Midbrain (tissue), 1 donor: Measurements from ENCODE around the gene ARHGAP31.
"Not testable (repeated sequence)": the region's sequence is repeated elsewhere in the genome, so short reads cannot be mapped to it uniquely, and the experiment has no call there.

ENCODE experiments used
- DNase-seq: peaks from one replicate; lab custom pipeline; 2025; lab: John Stamatoyannopoulos, UW

Gene ARHGAP31

DNA sequence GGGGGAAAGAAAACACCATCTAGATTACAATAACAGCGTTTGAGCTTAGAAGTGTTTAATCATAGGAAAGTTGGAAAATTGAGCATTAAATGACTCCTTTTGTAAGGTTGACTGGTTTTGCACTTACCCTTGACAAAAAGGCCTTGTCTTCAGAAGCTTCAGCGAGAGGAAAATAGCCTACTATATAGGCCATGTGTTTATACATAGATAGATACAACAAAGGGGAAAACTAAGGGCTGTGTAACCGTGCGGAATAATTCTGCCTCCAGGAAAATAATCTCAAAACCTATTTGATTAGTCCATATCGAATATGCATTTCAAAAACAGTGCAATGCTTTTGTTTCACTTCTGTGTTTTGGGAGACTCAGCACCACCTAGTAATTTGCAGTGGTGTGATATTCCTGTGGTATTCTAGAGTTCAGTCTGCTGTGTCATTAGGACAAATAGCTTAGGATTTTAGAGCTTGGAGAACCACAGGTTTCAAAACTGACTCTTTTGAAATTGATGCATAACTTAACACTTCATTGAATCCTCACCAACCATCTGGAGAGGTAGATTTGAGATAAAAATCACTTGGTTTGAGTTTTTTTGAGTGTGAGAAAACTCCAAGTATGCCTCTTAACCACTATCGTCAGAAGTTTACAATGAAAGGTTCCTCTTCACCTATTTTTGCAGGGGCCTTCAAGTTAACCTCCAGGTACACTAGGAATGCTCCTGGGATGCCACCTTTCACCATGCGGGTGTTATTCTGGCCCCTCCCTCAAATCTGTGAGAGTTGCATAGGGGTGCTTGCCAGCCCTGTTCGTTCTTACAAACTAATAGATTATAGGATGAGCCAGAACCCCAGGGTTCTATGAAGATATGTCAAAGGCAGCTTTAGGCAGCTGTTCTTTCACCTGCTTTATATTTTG, 1.9 kb downstream of the ARHGAP31 start:
- DNase-seq, result no peak

DNA sequence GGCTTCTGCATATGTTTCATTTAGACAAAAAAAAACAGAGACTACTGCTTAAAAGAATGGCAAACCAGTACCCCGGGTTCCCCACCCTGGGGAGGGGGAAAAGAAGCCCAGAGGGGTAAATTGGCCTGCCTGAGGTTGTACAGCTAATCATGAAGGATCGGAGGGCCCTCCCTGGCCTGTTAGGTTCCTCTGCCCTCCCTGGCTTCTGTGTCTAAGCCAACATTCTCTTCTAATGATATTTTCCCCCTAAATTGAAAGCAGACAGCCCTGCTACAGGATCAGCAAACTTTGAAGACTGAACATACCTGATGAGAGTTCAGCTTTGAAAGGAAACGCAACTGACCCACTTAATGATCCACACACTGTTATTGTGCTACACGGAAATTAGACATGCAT, 2.5 kb downstream of the ARHGAP31 start:
- DNase-seq, result no peak

DNA sequence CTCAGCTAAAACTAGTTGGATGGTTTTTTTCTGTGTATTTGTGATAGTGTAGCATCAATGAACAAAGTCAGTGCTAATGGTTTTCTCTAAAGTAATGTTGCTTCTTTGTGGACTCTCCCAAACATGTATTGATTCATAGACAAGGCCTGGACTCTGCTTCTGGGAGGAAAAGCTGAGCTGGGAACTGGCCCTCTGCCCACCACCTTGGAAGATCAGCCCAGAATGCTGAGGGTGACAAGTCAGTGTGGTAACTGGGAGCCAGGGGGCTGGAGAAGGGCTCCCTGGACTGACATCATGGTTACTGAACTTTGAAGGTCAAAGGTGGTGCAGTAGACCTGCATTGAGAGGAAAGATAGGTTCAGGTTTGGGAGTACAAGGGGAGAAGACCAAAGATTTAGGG, 3.0 kb downstream of the ARHGAP31 start:
- DNase-seq, result no peak

DNA sequence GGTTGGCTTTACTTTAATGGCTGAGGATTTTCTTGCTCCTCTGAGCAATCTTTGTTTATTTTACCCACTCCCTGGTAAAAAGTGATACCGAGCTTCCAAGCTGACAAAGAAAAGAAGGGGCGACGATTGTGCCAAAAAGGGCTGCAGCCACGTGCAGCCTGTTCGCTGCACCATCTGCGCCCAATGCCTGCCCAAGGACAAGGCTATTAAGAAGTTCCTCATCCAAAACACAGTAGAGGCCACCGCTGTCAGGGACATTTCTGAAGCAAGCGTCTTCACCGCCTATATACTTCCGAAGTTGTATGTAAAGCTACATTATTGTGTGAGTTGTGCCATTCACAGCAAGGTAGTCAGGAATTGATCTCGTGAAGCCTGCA, 4.4 kb downstream of the ARHGAP31 start:
- DNase-seq, result no peak

DNA sequence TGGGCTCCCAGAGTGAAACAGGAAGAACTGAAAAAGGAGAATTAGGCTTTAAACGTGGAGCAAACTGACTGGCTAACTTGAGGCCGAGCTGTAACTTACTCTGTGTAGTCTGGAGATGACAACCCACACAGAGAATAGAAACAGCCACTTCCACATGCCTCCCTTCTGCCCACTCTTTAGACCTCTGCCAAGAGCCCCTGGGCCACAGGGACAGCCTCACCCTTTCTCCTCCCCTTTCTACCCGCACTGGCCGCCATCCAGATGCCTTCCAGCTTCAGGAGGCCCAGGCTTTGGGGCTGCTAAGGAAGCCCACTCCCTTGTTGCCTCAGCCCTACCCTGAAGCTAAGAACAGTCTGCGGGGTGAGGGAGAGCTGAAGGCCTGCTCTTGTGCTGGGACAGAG, 6.8 kb downstream of the ARHGAP31 start:
- peak; percentile 29 for DNase-seq

DNA sequence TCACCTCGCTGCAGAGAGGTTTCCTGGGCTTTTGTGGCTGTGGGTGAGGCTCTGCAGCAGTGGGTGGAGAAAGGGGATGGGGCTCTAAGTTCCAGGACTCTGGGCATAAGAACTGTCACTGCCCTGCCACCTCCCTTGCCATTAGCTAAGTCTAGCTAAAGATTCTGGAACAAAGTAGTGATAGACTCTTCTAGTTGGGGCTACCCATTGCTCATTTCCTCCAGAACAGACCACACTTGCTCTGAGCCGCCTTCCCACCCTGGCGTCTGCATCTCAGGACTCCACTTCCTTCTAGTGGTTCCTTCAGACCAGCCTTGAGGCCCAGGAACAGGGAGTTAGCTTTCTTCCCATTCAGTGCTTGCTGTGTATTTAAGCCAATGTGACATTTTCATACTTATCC, 7.5 kb downstream of the ARHGAP31 start:
- no peak for DNase-seq

DNA sequence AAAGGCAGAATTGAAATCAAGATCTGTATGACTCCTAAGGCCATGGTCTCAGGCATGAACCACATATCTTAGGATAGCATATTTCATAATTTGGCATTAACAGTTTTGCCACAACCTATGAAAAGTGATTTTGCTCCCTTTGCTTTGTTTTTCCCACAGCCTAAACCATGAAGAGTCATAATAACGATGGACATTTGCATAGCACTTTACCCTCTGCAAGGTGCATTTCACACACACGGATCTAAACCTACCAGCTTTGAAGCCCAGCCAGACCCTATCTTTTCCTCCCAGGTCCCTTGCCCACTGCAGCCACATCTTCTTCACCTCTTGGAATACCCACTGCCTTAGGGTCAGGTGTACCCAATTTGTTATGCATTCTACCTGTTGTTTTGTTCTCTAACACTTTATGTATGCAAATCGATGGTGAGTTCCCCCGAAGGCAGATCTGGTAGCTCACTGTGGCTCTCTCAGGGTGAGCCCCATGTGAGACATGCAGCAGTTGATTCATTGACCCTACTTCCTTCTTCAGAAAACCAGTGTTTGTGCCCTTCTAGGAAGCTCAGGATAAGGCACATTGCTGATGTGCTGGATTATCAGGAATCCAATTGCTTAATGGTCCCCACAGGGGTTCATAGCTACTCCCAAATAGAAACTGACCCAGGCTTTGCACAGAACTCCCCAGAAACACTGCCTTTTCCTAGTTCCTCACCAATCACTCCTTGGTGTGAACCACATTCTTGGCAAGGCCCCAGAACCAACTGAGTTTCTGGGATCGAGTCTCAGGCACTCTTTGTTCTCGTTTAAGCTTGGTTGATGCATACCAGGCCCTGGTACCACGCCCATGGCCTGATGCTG, 8.7 kb downstream of the ARHGAP31 start:
- no peak for DNase-seq

DNA sequence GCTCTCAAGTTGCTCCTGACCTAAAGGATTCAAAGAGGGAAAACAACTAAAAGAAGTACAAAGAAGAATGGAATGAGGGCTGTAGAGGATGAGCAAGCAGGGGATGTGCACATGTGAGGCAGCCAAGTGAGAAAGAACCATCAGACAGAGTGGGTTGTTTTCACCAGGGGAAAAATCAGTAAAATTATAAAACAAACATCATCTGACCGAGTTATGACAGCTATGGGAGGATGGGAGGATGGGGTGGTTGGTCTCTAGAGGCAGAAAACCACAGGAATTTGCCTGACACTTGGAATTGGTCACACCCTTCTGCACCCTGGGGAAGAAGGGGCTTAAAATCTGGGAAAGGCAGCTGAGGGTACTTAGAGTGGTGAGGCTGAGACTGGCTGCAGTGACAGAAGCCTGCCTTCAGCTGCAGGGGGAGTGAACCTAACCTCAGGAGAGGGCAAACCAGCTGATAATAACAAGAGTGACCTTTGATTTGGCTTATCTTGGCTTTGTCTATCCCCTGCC, 10.1 kb downstream of the ARHGAP31 start:
- no peak for DNase-seq

DNA sequence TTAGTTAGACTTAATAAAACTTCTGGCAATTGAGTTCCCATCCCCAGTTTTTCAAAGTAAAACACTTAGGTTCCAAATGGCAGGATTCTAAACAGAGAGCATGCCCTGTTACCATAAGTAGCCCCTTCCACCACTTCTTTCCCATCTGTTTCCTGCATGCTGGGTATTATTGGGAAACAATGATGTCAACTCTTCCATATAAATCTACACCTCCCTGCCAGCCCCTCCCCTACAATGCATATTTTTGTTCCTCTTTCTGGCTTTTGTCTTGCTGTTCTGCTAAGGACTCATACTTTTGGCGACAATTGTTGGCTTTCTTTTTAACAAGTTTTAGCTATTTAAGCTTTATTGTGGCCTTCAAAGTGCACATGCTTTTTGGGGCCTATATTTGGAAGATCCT, 11.1 kb downstream of the ARHGAP31 start:
- DNase-seq, result no peak

DNA sequence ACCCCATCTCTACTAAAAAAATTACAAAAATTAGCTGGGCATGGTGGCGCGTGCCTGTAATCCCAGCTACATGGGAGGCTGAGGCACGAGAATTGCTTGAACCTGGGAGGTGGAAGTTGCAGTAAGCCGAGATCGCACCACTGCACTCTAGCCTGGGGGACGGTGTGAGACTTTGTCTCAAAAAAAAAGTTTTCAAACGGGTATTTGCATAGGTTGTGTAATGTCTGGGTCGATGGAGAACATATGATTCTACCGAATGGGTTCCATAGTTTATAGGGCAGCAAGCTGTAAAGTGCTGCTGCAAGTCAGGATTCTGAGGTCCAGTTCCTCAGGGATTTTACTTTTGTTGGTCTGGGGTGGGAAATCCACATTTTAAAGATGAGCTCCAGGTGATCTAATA, 12.2 kb downstream of the ARHGAP31 start:
- DNase-seq, result not testable (repeated sequence)

DNA sequence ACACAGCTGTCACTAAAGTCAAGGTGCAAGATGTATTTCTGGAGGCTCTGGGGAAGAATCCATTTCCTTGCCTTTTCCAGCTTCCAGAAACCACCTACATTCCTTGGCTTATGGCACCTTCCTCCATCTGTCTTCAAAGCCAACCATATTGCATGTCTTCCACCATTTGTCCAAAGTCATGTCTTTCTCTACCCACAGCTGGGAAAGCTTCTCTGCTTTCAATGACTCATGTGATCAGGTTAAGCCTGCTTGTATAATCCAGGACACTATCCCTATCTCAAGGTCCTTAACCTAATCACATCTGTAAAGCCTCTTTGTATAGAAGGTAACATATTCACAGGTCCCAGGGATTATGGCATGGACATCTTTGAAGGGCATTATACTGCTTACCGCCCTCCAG, 14.2 kb downstream of the ARHGAP31 start:
- DNase-seq, result no peak

DNA sequence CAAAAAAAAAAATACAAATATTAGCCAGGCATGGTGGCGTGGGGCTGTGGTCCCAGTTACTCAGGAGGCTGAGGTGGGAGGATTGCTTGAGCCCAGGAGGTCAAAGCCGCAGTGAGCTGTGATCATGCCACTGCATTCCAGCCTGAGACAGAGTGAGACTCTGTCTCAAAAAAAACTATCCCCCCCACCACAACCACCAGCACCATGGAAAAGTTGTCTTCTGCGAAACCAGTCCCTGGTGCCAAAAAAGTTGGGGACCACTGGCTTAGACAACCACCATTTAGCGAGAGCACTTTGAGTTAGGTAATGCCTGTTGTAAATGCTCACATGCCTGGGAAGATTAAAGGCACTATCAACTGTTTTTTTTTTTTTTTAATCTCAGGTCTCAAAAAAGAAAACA, 15.4 kb downstream of the ARHGAP31 start:
- no peak for DNase-seq

DNA sequence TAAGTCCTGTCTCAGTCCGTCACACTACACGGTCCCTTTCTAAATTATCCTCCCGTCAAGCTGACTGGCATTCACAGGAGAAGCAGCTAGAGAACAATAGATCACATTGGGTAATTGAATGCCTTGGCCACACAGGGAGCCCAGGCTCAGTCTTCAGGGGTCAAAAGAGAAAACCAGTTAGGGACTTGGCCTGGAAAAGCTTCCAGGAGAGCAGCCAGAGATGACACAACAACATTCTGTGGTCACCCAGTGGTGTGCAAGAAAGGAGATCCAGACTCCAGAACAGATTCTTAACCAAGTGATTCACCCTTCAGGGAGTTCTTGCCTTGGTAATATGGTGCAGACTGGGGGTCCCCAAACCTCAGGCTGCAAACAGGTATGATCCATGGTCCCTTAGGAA, 15.9 kb downstream of the ARHGAP31 start:
- no peak for DNase-seq

DNA sequence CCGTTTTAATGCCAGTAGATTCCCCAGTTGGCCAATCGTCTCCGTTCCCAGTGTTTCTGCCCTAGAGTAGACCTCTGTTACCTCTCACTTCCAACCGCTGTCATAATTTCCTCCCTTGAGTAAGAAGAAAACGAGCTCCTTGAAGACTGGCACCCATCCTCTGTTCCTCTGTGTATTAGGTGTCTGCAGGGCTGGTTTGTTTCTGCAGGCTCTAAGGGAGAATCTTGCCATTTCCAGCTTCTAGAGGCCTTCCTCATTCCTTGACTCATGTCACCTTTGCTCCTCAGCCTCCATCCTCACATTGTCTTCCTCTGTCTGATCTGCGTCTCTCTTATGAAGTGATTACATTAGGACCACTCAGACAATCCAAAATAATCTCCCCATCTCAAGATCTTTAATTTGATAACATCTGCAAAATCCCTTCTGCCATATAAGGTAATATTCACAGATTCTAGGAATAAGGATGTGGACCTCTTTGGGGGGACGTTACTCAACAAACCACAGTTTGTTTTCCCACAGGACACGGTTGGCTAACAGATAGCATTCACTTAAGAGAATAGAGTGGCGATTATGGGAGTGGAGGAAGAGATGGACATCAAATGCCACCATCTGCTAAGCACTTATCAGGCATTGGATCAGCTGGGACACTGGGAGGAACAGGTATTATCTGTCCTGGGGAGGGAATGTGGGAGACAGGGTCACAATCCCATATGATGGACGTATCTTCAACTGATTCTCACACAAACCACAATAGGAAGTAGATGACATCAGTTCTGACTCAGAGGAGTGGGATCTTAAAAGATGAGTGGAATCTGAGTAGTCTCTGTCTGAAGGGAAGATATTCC, 17.1 kb downstream of the ARHGAP31 start:
- DNase-seq, result no peak

DNA sequence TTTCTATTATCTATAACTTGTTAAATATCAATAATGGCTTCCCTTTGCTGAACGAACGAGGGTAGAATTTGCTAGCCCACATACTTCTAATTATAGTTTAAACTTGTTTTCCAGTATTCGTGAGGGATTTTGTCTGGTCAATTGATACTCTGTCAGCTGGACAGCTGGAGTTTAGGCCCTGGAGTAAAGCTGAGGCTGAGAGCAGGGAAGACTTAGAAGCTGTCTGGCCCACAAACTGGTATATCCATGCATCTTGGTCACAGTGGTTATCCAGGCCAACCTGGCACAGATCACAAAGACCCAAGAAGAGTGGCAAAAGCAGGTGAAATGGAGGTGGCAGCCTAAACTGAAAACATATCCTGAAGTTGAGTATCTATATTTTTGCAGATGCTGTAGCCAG, 19.3 kb downstream of the ARHGAP31 start:
- DNase-seq, result no peak

DNA sequence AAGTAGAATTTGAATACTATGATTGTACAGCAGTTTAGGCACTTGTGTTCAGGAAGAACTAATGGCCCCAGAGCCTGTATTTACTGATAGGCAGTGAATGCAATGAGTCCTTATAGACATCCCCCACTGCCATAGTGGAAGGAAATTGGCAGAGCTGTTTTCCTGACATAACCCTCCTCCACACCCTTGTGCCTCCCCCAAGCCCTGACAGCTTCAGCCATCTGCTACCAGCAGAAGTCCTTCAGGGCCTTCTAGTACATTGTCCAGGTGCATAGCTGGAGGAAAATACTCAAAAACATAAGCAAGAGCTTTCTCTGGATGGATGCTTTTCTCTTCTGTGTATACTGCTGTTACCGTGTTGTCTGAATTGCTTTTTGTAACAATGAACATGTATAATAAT, 20.6 kb downstream of the ARHGAP31 start:
- no peak for DNase-seq

DNA sequence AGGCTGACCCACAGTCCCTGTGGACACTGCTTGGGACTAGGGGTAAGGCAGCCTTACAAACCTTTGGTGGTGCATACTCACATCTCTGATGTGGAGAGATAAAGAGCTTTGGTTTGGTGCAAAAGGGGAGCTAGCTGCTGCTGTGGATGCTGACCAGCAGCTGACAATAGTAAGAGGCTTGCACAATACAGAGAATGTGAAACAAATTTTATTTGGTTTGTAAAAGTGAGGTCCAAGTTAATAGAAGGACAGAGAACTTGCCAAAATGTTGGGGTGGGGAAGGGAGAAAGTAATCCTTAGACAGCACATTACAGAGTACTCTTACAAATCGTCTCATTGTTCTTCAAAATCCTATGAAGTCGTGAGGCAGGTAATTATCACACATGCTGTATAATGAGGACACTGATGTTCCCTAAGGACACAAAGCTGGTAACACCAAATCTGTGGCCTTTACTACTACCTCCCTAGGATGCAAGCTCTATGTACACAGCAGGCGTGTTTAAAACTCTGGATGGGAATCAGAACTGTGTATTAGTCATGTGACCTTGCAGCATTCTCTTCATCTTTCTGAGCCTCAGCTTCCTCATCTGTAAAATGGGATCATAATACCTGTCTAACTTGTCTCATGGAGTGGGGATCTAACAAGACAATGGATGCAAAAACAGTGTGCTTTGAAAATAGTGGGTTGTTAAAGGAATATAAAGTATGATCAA, 21.6 kb downstream of the ARHGAP31 start:
- DNase-seq, result no peak

DNA sequence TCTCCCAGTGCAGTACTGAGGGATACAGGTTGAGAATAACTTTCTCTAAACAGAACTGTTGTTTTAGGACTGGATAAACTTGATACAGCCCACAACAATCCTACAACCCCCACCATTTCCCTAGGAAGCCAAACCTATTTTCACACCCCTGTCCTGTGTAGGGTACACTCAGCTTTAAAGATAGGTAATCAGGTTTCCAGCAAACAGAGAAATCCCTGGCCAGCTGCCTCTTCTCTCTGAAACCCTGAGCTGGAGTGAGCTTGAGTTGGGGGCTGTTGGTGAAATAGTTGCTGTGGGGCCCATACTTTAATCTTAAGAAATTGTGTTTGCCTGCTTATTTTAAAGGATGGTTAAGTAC, 22.1 kb downstream of the ARHGAP31 start:
- no peak for DNase-seq

DNA sequence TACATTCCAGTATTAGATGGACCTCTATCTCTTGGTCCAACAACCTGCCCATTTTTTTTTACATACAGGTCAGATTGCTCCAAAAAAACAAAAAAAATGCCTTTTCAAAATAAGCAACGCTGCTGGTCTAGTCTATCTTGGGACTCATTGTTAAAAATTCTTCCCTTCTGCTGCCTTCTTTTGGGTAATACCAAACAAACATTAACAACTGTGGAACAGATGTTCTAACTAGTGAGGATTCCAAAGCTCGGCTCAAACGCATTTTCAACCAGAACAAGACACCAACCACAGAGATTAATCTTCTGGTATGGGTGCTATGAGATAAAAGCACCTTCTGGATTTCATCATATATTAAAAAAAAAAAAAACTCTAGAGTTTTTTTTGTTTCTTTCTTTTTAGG, 24.7 kb downstream of the ARHGAP31 start:
- no peak for DNase-seq

DNA sequence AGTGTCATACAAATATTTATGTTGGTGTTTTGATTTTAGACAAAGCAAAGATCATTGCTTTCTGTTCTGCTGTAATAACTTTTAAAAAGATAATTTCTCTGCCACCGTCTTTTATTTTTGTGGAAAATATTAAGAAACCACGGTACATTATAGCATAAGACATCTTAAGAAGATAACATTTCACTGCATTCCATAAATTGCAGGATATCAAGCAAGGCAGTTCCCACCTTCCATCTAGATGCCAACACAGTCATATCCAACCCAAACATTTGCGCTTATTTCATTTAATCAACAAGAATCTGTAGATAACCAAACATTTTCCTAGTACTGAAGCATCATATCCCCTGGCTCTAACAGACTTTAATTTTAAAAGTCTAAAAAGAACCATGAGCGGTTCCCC, 25.1 kb downstream of the ARHGAP31 start:
- no peak for DNase-seq

DNA sequence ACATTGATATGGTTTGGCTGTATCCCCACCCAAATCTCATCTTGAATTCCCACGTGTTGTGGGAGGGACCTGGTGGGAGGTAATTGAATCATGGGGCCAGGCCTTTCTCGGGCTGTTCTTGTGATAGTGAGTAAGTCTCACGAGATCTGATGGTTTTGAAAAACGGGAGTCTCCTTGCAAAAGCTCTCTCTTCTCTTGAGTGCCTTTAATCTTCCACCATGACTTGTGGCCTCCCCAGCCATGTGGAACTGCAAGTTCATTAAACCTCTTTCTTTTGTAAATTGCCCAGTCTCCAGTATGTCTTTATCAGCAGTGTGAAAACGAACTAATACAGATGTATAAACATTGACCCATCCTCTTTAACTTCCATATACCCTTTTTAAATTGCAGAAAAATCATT, 26.6 kb downstream of the ARHGAP31 start:
- DNase-seq, result not testable (repeated sequence)
